CD4-positive, alpha-beta memory T cell (primary cell): ENCODE data around the gene ANKRD16. TPM values are rescaled to one million over a fixed set of nuclear protein-coding genes. Genes with fewer than 3 reads are reported as not detected.
A peak's percentile ranks its signal among the peaks of the same experiment; 100 is the strongest.
"Not testable (repeated sequence)": the region's sequence is repeated elsewhere in the genome, so short reads cannot be mapped to it uniquely, and the experiment has no call there.

Experiments used
- CTCF ChIA-PET: fragments of 350-600 bp; sonication (Branson Sonifier 250); formaldehyde crosslinking; loops from one replicate; lab custom pipeline; 2021; ENCODE audit warnings: inconsistent platforms; ENCODE audit not compliant: partially characterized antibody; lab: Charles Lee
- POLR2A ChIA-PET: fragments of 350-600 bp; sonication (Branson Sonifier 250); formaldehyde crosslinking; loops from one replicate; lab custom pipeline; 2021; ENCODE audit not compliant: partially characterized antibody; lab: Charles Lee
- DNase-seq, 5 donors: peaks; one replicate each; pipeline versions ENCODE4 v3.0.0 to v3.0.0-alpha.2; 2020 to 2022; ENCODE audit warnings: mixed read lengths in 1 of 5
- H3K27ac ChIP-seq: one replicate; pipeline ENCODE4 v1.7.0; 2013; ENCODE audit warnings: low read depth, low read length
- H3K27me3 ChIP-seq: 2 replicates; pipeline ENCODE4 v1.7.0; 2013; ENCODE audit warnings: mild to moderate bottlenecking, low read length, moderate library complexity; ENCODE audit not compliant: insufficient read depth
- H3K36me3 ChIP-seq: 2 replicates; pipeline ENCODE4 v1.7.0; 2013; ENCODE audit warnings: mild to moderate bottlenecking, low read length, moderate library complexity; ENCODE audit not compliant: insufficient read depth
- H3K4me1 ChIP-seq: 2 replicates; pipeline ENCODE4 v1.7.0; 2013; ENCODE audit warnings: mild to moderate bottlenecking, low read length, moderate library complexity; ENCODE audit not compliant: insufficient read depth
- H3K4me3 ChIP-seq, 2 donors: one replicate each; pipeline ENCODE4 v1.7.0; 2013; ENCODE audit warnings: low read length in 2 of 2, mild to moderate bottlenecking in 1 of 2
- H3K9me3 ChIP-seq, 2 donors: one replicate each; pipeline ENCODE4 v1.7.0; 2013; ENCODE audit warnings: low read length in 2 of 2, control low read depth in 1 of 2; ENCODE audit not compliant: control insufficient read depth in 1 of 2
- H3K27ac Mint-ChIP-seq, 7 donors: one replicate each; pipeline ENCODE4 v1.8.0; 2020 to 2021; ENCODE audit warnings: mixed read lengths in 7 of 7, mild to moderate bottlenecking in 6 of 7, inconsistent platforms in 3 of 7, moderate library complexity in 3 of 7
- H3K27me3 Mint-ChIP-seq, 2 donors: one replicate each; pipeline ENCODE4 v1.8.0; 2020 to 2021; ENCODE audit warnings: mixed read lengths in 2 of 2
- H3K36me3 Mint-ChIP-seq, 2 donors: one replicate each; pipeline ENCODE4 v1.8.0; 2020 to 2021; ENCODE audit warnings: mixed read lengths in 2 of 2, inconsistent platforms in 1 of 2, mild to moderate bottlenecking in 1 of 2
- H3K4me1 Mint-ChIP-seq, 4 donors: one replicate each; pipeline ENCODE4 v1.8.0; 2020 to 2021; ENCODE audit warnings: mixed read lengths in 4 of 4, mild to moderate bottlenecking in 1 of 4
- H3K4me3 Mint-ChIP-seq, 8 donors: one replicate each; pipeline ENCODE4 v1.8.0; 2020 to 2021; ENCODE audit warnings: mixed read lengths in 8 of 8, mild to moderate bottlenecking in 7 of 8, moderate library complexity in 6 of 8, inconsistent platforms in 3 of 8
- H3K9me3 Mint-ChIP-seq, 8 donors: one replicate each; pipeline ENCODE4 v1.8.0; 2020 to 2021; ENCODE audit warnings: mixed read lengths in 8 of 8, mild to moderate bottlenecking in 5 of 8, inconsistent platforms in 3 of 8, moderate library complexity in 1 of 8
- intact Hi-C: fragments of 100-400 bp; cut with micrococcal nuclease; formaldehyde crosslinking; loops from one replicate; pipeline ENCODE4 v1.15.1; 2023
- polyA plus RNA-seq, 2 donors: library from polyadenylated mRNA; unstranded; fragments of 300-500 nt; fragmentation: Illumina TruSeq; gene quantifications; one replicate each; pipeline ENCODE4 v1.2.3, GENCODE V29; 2021
- total RNA-seq, 2 experiments: library from RNA; stranded (reverse); gene quantifications; one replicate each; pipeline ENCODE4 v1.2.3, GENCODE V29; 2021

The ANKRD16 gene
- total and polyA plus RNA-seq, 4 experiments from 2014 or later: 1.5 to 8.4 (median 5.4) TPM

- Histone ChIP-seq H3K4me1 (no peaks in the 10 kb centered on the region), H3K4me3 (no peak overlapping the region)
Measured at GRCh38 chr10:5855979-5856700, 33.6 kb downstream of the ANKRD16 start.

GRCh38 chr10:5854131-5854475 is 35.6 kb downstream of the ANKRD16 start:
- POLR2A ChIA-PET: interaction anchor here (1.2 kb wide), 1 partner anchor 8 kb away, joined by 3 read pairs; no protein-coding TSS in a partner anchor
- no peaks in the 10 kb centered on the region for H3K36me3 Mint-ChIP-seq
- no peak overlapping the region for H3K27ac ChIP-seq
- no peaks in the 10 kb centered on the region for H3K9me3 Mint-ChIP-seq
- H3K27ac Mint-ChIP-seq: no peak overlapping the region
- H3K27me3 Mint-ChIP-seq: peaks cover 2 to 4% of the 10 kb centered on the region in 2 donors
- no peak overlapping the region for H3K4me3 Mint-ChIP-seq
- no peak overlapping the region for H3K4me3 ChIP-seq
- H3K4me1 Mint-ChIP-seq: peaks cover 0 to 1% (median 0%) of the 10 kb centered on the region in 4 donors
- no peaks in the 10 kb centered on the region for H3K9me3 ChIP-seq
- no peaks in the 10 kb centered on the region for H3K4me1 ChIP-seq
- intact Hi-C loops: no loop called here
- no peaks in the 10 kb centered on the region for H3K27me3 ChIP-seq
- H3K36me3 ChIP-seq: no peaks in the 10 kb centered on the region
- CTCF ChIA-PET: no interaction called here
- DNase-seq: no peak

More at GRCh38 chr10:5855979-5856700, 33.6 kb downstream of the ANKRD16 start:
- Histone ChIP-seq H3K27me3 (no peaks in the 10 kb centered on the region), H3K36me3 (no peaks in the 10 kb centered on the region), H3K9me3 (no peaks in the 10 kb centered on the region), H3K27ac (no peak overlapping the region)
- ChIA-PET CTCF (interaction anchor here (0.7 kb wide), 1 partner anchor 18 kb away, joined by 3 read pairs; no protein-coding TSS in a partner anchor), POLR2A (no interaction called here)
- intact Hi-C loops: no loop called here
- no peaks in the 10 kb centered on the region for H3K9me3 Mint-ChIP-seq
- H3K27ac Mint-ChIP-seq: no peak overlapping the region
- no peak overlapping the region for H3K4me3 Mint-ChIP-seq
- no peak for DNase-seq
- H3K4me1 Mint-ChIP-seq: no peaks in the 10 kb centered on the region
- no peaks in the 10 kb centered on the region for H3K36me3 Mint-ChIP-seq
- H3K27me3 Mint-ChIP-seq: peaks cover 2 to 4% of the 10 kb centered on the region in 2 donors

- H3K27me3 Mint-ChIP-seq, H3K27ac ChIP-seq, DNase-seq, H3K9me3 Mint-ChIP-seq, intact Hi-C loops, H3K4me3 ChIP-seq, H3K36me3 ChIP-seq, CTCF ChIA-PET, H3K36me3 Mint-ChIP-seq, H3K4me3 Mint-ChIP-seq, H3K27me3 ChIP-seq, H3K9me3 ChIP-seq, H3K27ac Mint-ChIP-seq, H3K4me1 ChIP-seq: not testable (repeated sequence)
- POLR2A ChIA-PET: interaction anchor here (0.8 kb wide), 1 partner anchor 8 kb away, joined by 3 read pairs; no protein-coding TSS in a partner anchor
- peaks cover 5 to 16% (median 7%) of the 10 kb centered on the region in 4 donors for H3K4me1 Mint-ChIP-seq
Measured at GRCh38 chr10:5846667-5847066, 43.0 kb downstream of the ANKRD16 start.

- no peaks in the 10 kb centered on the region for H3K36me3 ChIP-seq
- peaks cover 1% of the 10 kb centered on the region in 2 donors for H3K27me3 Mint-ChIP-seq
- no peaks in the 10 kb centered on the region for H3K9me3 ChIP-seq
- CTCF ChIA-PET: interaction anchor here (0.9 to 1.2 kb wide), 3 partner anchors 15 to 25 kb away, joined by 3 to 5 read pairs (median 3); no protein-coding TSS in a partner anchor
- no peak overlapping the region for H3K27ac ChIP-seq
- peak overlapping the region in 1 of 7 donors; percentile 35 for H3K27ac Mint-ChIP-seq
- POLR2A ChIA-PET: no interaction called here
- no peaks in the 10 kb centered on the region for H3K27me3 ChIP-seq
- H3K4me1 ChIP-seq: no peaks in the 10 kb centered on the region
- peaks cover 5 to 16% (median 7%) of the 10 kb centered on the region in 4 donors for H3K4me1 Mint-ChIP-seq
- intact Hi-C loops: no loop called here
- no peak overlapping the region for H3K4me3 Mint-ChIP-seq
- DNase-seq: no peak
- no peak overlapping the region for H3K4me3 ChIP-seq
- no peaks in the 10 kb centered on the region for H3K9me3 Mint-ChIP-seq
- no peaks in the 10 kb centered on the region for H3K36me3 Mint-ChIP-seq
Measured at GRCh38 chr10:5844345-5845055, 45.2 kb downstream of the ANKRD16 start.

GRCh38 chr10:5843686-5844344 is 45.9 kb downstream of the ANKRD16 start:
- Histone ChIP-seq H3K4me3 (no peak overlapping the region), H3K9me3 (no peaks in the 10 kb centered on the region), H3K27me3 (no peaks in the 10 kb centered on the region), H3K27ac (no peak overlapping the region), H3K36me3 (no peaks in the 10 kb centered on the region), H3K4me1 (no peaks in the 10 kb centered on the region)
- peaks cover 1 to 2% of the 10 kb centered on the region in 2 donors for H3K27me3 Mint-ChIP-seq
- POLR2A ChIA-PET: no interaction called here
- CTCF ChIA-PET: interaction anchor here (0.7 to 1.2 kb wide), 4 partner anchors 15 to 372 kb away, joined by 3 to 5 read pairs (median 3); no protein-coding TSS in a partner anchor
- no peaks in the 10 kb centered on the region for H3K36me3 Mint-ChIP-seq
- no peak overlapping the region for H3K4me3 Mint-ChIP-seq
- no peaks in the 10 kb centered on the region for H3K9me3 Mint-ChIP-seq
- no peak for DNase-seq
- no peak overlapping the region for H3K27ac Mint-ChIP-seq
- H3K4me1 Mint-ChIP-seq: peaks cover 4 to 16% (median 6%) of the 10 kb centered on the region in 4 donors
- intact Hi-C loops: no loop called here

DNA sequence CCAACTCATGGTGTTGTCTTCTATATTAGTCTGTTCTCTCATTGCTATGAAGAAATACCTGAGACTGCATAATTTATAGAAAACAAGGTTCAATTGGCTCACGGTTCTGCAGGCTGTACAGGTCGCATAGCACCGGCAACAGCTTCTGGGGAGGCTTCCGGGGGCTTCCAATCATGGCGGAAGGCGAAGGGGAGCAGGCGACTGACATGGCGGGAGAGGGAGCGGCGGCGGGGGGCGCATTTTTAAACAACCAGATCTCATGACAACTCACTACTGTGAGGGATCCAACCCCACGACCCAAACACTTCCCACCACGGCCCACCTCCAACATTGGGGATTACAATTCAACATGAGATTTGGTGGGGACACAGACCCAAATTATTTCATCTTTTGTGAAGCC is 47.7 kb downstream of the ANKRD16 start:
- H3K27ac Mint-ChIP-seq: no peak overlapping the region
- POLR2A ChIA-PET: no interaction called here
- peaks cover 4 to 16% (median 6%) of the 10 kb centered on the region in 4 donors for H3K4me1 Mint-ChIP-seq
- intact Hi-C loops: no loop called here
- H3K27me3 Mint-ChIP-seq: peaks cover 2 to 3% of the 10 kb centered on the region in 2 donors
- no peak overlapping the region for H3K4me3 Mint-ChIP-seq
- Histone ChIP-seq H3K36me3 (no peaks in the 10 kb centered on the region), H3K9me3 (no peaks in the 10 kb centered on the region), H3K27ac (no peak overlapping the region), H3K27me3 (no peaks in the 10 kb centered on the region), H3K4me3 (no peak overlapping the region), H3K4me1 (no peaks in the 10 kb centered on the region)
- H3K36me3 Mint-ChIP-seq: no peaks in the 10 kb centered on the region
- CTCF ChIA-PET: no interaction called here
- no peak for DNase-seq
- no peaks in the 10 kb centered on the region for H3K9me3 Mint-ChIP-seq
